H1 (cell line): ENCODE data around the gene TESMIN. TPM values are rescaled to one million over a fixed set of nuclear protein-coding genes. Genes with fewer than 3 reads are reported as not detected.

Experiments used
- BCL11A ChIP-seq, 2 experiments: IDR thresholded peaks; one replicate each; pipeline ENCODE4 v1.6.1; 2011; ENCODE audit warnings: low read depth in 2 of 2, low read length in 2 of 2, mild to moderate bottlenecking in 2 of 2
- CBX8 ChIP-seq: fragments of 300-800, 300-1000 bp; sonication (generic); IDR thresholded peaks from 2 replicates; pipeline ENCODE4 v1.7.1; 2016; ENCODE audit warnings: low read depth, low read length, borderline replicate concordance
- MAX ChIP-seq: IDR thresholded peaks from 2 replicates; pipeline ENCODE4 v1.6.1; 2012; ENCODE audit warnings: inconsistent platforms
- RXRA ChIP-seq: IDR thresholded peaks from 2 replicates; pipeline ENCODE4 v1.6.1; 2011; ENCODE audit warnings: low read depth, mild to moderate bottlenecking, low read length, moderate library complexity; ENCODE audit not compliant: insufficient read depth
- polyA plus RNA-seq, 7 experiments: library from polyadenylated mRNA; depleted of rRNA in 3 of 7; stranded (reverse) in 5 of 7; unstranded in 2 of 7; fragments of >200 nt in 5 of 7; fragments of 200-250 nt in 2 of 7; gene quantifications; 1 replicate in 5 of 7; 2 replicates in 1 of 7; 4 replicates in 1 of 7; pipeline versions ENCODE4 v1.2.1 to v1.2.3, GENCODE V29; 2011 to 2013; ENCODE audit warnings: missing spikeins in 2 of 7, mixed read lengths in 2 of 7
- total RNA-seq: library from RNA; stranded (reverse); fragmentation: NEBNext Ultra II Directional; extraction: Animal tissue kit (Norgen Biotek cat#: 25700); gene quantifications from 2 replicates; pipeline ENCODE4 v1.2.1, GENCODE V29; 2021
- TF ChIP-seq, protein P1 (sequence below): fragments of 300-600 bp; sonication (generic); IDR thresholded peaks from 2 replicates; pipeline ENCODE4 v1.7.1; 2012; ENCODE audit warnings: low read length, moderate library complexity, mild to moderate bottlenecking, inconsistent platforms; ENCODE audit not compliant: insufficient replicate concordance
- TF ChIP-seq, protein P2 (sequence below): IDR thresholded peaks from 2 replicates; pipeline ENCODE4 v1.6.1; 2012; ENCODE audit warnings: low read length, inconsistent platforms

Gene TESMIN
- total and polyA plus RNA-seq, 2 of the 8 experiments (the other 6 are each of a cell fraction or from before 2014, with no cell fraction given), result 22.6 to 61.1 TPM

- TF ChIP-seq, protein P1, sequence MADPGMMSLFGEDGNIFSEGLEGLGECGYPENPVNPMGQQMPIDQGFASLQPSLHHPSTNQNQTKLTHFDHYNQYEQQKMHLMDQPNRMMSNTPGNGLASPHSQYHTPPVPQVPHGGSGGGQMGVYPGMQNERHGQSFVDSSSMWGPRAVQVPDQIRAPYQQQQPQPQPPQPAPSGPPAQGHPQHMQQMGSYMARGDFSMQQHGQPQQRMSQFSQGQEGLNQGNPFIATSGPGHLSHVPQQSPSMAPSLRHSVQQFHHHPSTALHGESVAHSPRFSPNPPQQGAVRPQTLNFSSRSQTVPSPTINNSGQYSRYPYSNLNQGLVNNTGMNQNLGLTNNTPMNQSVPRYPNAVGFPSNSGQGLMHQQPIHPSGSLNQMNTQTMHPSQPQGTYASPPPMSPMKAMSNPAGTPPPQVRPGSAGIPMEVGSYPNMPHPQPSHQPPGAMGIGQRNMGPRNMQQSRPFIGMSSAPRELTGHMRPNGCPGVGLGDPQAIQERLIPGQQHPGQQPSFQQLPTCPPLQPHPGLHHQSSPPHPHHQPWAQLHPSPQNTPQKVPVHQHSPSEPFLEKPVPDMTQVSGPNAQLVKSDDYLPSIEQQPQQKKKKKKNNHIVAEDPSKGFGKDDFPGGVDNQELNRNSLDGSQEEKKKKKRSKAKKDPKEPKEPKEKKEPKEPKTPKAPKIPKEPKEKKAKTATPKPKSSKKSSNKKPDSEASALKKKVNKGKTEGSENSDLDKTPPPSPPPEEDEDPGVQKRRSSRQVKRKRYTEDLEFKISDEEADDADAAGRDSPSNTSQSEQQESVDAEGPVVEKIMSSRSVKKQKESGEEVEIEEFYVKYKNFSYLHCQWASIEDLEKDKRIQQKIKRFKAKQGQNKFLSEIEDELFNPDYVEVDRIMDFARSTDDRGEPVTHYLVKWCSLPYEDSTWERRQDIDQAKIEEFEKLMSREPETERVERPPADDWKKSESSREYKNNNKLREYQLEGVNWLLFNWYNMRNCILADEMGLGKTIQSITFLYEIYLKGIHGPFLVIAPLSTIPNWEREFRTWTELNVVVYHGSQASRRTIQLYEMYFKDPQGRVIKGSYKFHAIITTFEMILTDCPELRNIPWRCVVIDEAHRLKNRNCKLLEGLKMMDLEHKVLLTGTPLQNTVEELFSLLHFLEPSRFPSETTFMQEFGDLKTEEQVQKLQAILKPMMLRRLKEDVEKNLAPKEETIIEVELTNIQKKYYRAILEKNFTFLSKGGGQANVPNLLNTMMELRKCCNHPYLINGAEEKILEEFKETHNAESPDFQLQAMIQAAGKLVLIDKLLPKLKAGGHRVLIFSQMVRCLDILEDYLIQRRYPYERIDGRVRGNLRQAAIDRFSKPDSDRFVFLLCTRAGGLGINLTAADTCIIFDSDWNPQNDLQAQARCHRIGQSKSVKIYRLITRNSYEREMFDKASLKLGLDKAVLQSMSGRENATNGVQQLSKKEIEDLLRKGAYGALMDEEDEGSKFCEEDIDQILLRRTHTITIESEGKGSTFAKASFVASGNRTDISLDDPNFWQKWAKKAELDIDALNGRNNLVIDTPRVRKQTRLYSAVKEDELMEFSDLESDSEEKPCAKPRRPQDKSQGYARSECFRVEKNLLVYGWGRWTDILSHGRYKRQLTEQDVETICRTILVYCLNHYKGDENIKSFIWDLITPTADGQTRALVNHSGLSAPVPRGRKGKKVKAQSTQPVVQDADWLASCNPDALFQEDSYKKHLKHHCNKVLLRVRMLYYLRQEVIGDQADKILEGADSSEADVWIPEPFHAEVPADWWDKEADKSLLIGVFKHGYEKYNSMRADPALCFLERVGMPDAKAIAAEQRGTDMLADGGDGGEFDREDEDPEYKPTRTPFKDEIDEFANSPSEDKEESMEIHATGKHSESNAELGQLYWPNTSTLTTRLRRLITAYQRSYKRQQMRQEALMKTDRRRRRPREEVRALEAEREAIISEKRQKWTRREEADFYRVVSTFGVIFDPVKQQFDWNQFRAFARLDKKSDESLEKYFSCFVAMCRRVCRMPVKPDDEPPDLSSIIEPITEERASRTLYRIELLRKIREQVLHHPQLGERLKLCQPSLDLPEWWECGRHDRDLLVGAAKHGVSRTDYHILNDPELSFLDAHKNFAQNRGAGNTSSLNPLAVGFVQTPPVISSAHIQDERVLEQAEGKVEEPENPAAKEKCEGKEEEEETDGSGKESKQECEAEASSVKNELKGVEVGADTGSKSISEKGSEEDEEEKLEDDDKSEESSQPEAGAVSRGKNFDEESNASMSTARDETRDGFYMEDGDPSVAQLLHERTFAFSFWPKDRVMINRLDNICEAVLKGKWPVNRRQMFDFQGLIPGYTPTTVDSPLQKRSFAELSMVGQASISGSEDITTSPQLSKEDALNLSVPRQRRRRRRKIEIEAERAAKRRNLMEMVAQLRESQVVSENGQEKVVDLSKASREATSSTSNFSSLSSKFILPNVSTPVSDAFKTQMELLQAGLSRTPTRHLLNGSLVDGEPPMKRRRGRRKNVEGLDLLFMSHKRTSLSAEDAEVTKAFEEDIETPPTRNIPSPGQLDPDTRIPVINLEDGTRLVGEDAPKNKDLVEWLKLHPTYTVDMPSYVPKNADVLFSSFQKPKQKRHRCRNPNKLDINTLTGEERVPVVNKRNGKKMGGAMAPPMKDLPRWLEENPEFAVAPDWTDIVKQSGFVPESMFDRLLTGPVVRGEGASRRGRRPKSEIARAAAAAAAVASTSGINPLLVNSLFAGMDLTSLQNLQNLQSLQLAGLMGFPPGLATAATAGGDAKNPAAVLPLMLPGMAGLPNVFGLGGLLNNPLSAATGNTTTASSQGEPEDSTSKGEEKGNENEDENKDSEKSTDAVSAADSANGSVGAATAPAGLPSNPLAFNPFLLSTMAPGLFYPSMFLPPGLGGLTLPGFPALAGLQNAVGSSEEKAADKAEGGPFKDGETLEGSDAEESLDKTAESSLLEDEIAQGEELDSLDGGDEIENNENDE, result no peak
- TF ChIP-seq RXRA (no peak), BCL11A (IDR thresholded peaks at IDR 0.05; ENCODE audit: low read depth in 2 of 2, low read length in 2 of 2) (no peak), CBX8 (no peak), MAX (peak; percentile 80)
- TF ChIP-seq, protein P2, sequence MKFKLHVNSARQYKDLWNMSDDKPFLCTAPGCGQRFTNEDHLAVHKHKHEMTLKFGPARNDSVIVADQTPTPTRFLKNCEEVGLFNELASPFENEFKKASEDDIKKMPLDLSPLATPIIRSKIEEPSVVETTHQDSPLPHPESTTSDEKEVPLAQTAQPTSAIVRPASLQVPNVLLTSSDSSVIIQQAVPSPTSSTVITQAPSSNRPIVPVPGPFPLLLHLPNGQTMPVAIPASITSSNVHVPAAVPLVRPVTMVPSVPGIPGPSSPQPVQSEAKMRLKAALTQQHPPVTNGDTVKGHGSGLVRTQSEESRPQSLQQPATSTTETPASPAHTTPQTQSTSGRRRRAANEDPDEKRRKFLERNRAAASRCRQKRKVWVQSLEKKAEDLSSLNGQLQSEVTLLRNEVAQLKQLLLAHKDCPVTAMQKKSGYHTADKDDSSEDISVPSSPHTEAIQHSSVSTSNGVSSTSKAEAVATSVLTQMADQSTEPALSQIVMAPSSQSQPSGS, result no peak
- TF ChIP-seq, all 59 proteins: peak for 12
Observed at GRCh38 chr11:68684385-68685356, 66.6 kb downstream of the TESMIN start, which contains the start of gene GAL (continued).
